ENCODE results near the gene SCN4B.

Gene SCN4B

DNA sequence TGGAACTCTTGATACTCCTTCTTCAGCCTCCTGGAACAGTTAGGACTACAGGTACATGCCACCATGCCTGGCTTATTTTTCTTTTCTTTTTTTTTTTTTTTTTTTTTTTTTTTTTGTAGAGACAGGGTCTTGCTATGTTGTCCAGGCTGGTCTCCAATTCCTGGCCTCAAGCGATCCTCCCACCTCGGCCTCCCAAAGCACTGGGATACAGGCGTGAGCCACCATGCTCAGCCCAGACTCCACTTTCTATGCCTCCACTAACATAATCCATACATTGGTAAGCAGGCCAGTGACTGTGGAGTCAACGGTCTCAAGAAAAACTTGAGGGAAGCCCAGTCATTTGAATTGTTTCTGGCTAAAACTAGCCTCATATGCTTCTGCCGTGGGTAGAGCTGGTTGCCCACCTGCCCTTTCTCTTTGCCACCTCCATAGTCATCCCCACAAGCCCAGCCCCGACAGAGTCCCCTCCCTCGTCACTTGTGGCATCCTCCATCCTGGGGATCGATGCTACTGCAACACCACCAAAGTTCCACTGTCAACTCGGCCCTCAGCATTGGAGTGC, 21.5 kb upstream of the SCN4B start:
- no peak for DNase-seq (ENCODE audit: low read depth, low spot score)

DNA sequence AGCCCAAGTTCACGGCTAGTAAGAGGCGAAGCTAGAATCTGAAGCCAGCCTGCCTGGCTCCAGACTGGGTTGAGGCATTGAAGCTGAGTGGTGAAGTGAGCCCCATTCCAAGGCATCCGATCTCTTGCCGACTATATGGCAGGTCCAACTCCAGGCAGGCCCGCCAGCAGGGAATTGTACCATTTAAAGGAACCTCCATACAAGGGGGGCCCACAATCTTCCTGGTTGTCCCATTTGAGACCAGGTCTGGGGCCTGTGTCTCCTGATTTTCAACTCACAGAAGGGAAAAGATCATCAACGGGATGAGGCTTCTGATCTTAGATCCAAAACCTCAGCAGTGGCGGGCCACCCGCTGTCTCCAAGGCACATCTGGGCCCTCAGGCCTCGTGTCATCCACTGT, 19.7 kb upstream of the SCN4B start:
- no peak for DNase-seq (ENCODE audit: low read depth, low spot score)

DNA sequence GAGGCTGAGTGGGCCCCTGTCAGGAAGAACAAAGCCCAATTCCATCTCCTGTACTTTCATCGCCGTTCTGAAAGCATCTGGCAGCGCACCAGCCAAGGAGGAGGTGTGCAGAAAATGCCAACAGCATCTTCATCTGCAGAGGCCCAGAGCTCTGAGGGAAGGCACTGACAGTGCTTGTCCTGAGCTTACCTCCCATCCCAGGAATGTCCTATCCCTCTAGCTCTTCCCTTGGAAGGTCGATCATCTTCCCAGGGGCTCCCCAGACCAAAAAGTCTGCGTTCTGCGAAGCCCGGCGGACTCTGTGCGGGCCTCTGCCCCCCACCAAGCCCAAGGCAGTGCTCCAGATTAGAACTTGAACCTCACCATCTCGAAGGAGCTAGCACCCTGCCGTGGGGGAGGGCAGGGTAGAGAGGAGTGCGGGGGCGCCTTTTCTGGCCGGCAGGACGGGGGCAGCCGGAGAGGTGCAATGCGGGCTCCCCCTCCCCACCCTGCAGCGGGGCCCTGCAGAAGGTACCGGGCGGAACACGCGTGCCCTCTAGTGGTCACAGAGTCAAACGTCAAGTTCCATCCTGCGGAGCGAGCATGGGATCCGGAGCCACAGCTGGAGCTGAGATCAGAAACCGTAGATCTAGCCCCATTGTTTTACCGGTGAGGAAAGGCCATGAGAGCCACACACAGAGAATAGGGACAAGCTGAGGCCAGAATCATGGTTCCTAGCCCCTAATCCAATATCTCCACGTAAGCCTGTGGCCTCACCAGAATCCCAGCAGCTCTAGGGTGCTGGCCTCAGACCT, 18.8 kb upstream of the SCN4B start:
- no peak for DNase-seq (ENCODE audit: low read depth, low spot score)

DNA sequence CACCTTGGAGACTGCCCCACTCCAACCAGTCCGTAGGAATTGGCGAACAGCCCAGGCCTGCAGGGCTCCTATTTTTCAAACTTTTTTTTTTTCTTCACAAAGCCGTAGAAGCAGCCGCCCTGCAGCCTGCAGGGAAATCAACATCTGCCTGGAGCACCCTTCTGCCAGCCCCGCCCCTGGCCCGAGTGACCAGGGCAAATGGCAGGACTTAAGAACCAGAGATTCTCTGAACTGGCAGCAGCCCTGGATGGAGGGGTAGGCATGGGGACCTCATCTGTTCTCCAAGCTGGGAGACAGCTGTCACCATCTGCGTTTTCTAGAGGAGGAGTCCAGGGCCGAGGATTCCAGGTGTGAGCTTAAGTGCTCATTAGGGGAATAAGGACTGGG, 18.3 kb upstream of the SCN4B start:
- DNase-seq (ENCODE audit: low read depth, low spot score): no peak

DNA sequence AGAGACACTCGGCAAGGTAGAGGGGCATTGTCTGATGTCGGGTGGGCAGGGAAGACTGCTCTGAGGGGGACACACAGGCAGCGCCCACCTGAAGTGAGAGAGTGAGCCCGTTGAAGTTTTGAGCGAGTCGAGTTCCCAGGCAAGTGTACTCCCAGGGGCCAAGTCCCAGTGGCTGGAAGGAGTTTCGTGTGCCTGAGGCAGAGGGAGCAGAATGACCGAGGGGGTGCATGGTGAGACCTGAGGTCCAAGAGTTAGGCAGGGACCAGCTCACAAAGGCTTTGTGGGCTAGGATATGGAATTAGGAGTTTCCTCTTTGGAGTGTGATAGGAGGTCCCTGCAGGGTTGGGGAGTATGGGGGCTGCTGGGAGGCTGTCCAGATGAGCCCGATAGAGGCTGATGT, 17.6 kb upstream of the SCN4B start:
- no peak for DNase-seq (ENCODE audit: low read depth, low spot score)

DNA sequence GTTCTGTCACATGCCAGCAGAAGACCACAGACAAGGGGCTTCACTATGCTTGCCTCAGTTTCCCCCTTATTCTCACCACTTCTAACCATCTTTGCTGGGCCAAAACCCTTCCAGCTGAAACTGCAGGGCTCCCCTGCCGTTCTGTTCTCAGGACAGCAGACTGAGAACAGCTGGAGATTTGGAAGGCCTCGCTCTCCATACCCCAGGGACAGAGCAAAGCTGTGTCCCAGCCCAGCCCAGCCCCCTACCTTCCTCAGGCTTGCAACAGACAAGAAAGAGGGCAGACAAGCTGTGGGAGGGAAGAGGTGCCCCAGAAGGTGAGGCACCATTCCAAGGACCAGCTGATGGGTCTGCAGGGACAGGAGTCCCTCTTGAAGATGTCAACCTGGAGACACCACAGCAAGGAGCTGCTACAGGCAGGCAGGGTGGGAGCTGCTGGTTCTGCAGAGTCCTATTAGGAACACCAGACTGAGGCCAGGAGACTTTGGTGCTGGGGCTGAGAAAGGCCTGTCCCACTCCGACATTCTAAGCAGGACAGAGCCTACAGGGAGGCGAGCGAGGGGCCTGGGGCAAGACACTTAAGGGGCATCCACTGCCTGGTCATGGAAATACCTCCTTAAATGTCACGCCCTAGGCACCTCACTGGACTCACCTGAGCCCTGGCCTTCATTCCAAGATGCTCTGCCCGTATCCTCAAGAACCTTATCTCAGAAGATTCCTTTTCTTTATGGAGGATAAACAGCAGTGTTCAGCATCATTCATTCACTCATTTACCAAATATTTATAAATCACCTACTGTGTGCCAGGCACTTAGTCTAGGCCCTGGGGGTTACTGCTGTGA, 16.9 kb upstream of the SCN4B start:
- DNase-seq (ENCODE audit: low read depth, low spot score): no peak

DNA sequence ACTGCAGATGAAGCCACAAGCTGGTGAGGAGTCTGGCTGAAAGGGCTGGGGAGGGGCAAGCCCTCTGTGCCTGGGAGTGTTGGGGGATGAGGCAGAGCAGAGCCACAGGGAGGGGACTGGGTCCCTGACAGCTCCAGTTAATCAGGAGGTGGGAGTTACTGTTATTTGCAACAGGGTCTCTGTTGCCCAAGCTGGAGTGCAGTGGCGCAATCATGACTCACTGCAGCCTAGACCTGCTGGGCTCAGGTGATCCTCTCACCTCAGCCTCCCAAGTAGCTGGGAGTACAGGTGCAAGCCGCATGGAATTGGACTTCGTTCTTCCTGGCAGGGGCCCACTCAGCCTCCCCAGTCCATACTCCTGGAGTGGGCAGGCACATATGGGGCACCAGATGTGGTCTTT, 16.1 kb upstream of the SCN4B start:
- DNase-seq (ENCODE audit: low read depth, low spot score): no peak

DNA sequence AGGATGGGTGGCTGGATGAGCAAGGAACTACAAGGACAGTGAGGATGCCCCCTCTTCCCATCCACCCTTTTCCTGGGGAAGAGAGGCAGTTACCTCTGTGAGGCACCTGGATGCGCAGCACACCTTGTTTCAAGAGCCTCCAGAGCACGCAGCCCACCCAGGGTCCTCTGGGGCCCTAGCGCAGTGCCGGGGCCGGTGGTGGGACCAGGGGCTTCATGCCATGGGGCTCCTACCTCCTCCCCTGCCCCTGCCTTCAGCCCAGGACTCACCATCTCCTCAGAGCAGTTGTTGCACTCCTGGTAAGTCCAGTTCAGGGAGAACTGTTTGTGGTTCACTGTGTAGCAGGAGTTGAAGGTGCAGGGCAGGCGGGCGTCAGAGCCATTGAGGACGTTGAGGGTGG, 15.7 kb upstream of the SCN4B start:
- no peak for DNase-seq (ENCODE audit: low read depth, low spot score)

DNA sequence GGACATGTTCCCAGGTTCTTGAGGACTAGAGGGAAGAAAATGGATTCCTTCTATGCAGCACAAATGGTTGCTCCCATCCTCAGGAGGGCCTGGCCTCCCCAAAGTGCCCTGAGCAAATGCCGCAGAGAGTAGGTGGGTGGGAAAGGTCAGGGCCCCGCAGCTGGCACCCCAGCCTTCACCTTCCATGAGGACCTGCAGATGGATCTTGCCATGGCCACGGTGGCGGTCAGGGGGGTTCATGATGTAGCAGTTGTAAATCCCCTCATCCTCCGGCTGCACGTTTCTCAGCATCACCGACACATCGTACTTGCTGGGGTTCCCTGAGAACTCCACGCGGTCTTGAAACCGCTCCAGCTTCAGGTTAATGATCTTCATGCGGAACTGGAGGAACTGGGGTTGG, 15.3 kb upstream of the SCN4B start:
- no peak for DNase-seq (ENCODE audit: low read depth, low spot score)

DNA sequence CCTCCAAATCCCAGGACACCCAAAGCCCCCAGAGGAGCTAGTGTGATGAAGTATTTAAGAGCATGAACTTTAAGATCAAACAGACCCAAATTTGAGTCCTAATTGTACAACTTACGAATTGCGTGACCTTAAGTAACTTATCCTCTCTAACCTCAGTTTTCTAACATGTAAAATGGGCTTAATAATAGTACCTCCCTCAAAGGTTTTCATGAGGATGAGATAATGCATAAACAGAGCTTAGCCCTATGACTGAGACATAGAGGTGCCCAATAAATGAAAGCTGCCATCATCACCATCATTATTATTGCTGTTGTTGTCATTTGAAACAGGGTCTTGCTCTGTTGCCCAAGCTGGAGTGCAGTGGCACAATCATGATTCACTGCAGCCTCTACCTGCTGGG, 14.6 kb upstream of the SCN4B start:
- DNase-seq (ENCODE audit: low read depth, low spot score): no peak

DNA sequence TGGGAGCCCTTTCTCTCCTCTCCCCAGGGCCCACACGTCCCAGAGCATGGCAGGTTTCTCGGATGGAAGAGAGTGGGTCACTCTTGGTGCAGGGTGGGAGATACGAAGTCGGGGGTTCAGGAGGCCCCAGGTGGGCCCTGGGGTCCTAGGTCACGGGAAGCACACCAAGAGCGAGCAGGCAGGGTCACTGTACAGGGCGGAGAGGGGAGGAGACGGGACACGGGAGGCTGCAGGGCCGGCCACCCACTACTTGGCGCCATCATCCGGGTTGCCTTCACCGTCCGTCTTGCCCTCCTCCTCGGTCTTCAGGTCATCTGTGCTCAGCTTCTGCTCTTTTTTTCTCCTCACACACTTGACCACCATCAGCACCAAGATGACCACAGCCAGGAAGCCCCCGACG, 14.0 kb upstream of the SCN4B start:
- no peak for DNase-seq (ENCODE audit: low read depth, low spot score)

DNA sequence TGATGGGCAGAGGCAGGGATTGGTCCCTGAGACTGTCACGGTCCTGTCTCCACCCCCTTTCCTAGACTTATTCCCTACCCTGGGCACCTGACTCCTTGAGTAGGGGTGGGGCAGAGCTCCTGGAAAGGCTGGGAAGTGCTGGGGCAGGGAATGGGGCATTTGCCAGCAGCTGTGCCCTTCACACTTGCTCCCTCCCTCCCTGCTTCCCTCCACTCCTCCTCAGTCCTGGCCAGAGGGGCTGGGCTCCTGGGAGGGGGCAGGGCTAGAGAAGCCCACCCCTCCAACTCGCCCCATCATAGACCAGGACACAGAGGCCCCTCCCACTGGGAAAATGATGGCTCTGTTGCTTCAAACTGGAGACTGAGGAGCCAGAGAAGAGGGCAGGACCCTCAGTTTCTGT, 12.3 kb upstream of the SCN4B start:
- DNase-seq (ENCODE audit: low read depth, low spot score): no peak

DNA sequence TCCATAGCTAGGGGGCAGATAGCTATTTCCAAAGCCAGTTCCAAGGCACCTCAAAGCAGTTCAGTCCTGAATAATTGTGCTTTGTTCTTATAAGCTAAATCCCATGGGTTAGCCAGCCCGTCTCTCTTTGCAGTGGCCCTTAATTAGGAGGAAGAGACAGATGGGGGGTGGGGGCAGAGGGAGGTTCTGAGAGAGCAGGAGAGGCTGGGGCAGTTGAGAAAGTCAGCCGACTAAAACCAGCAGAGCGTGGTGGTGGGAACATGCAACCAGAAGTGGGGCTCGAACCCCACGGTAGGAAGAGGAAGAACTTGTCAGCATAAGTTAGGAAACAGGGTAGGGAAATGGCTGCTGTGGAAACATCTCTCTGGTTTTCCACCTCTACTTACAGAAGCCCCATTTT, 10.9 kb upstream of the SCN4B start:
- DNase-seq (ENCODE audit: low read depth, low spot score): no peak

DNA sequence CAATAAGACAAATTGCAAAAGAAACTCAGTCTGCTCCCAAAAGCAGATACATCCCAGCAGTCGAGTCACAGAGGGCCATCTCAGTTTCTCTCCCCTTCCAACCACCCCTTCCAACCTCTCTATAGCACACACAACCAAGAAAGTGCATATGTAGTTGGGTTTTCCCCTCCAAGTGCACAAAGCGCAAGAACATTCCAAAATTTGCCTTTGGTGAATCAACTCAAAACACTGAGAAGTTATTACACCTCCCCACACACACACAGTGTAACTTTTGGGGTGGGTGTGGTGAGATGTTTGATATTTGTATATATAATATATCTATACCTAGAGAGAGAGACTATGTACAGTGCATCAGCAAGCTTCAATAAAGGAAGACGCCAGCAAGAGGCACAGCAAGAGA, 10.2 kb upstream of the SCN4B start:
- DNase-seq (ENCODE audit: low read depth, low spot score): no peak

DNA sequence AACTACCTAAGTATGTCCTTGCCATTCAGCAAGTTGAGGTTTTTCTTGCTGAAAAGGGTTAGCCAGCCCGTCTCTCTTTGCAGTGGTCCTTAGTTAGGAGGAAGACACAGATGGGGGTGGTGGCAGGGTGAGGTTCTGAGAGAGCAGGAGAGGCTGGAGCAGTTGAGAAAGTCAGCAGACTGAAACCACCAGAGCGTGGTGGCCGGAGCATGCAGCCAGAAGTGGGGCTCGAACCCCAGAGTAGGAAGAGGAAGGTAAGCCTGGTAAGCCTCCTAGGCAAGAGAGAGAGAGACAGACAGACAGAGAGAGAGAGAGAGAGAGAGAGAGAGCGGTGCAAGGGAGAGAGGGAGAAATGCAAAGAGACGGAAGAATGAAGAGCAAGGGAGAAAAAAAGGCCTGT, 9.2 kb upstream of the SCN4B start:
- DNase-seq (ENCODE audit: low read depth, low spot score): no peak

DNA sequence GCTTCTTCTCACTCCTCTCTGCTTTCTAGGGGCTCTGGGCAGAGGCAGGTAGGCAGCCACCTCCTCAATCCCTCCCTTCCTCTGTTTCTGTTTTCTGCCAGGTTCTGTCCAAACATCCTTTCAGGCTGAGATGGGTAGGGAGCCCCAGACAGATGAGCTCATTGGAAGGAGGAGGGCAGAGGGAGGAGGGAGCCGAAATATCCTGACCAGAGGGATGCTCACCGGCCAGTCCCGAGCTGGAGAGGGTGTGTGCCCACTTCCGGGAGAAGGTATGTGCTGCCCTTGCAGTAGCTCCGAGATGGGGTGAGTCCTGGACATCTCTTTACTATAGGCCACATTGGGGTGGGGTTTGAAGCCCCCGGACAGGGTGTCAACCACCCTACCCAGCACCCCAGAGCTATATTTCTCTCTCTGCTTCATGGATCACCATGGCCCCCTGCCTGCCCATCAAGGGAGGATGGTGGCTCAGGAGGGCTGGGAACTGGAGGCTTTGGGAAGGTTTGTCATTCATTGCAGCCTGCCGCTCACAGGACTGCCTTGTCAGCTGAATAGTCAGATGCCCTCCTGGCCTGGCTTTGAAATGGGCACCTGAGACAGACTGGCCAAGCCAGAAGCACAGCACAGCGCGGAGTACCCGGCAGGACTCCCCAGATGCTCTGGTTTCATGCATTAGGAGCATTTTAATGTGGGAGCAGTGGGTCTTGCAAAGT, 4.7 kb upstream of the SCN4B start:
- no peak for DNase-seq (ENCODE audit: low read depth, low spot score)

DNA sequence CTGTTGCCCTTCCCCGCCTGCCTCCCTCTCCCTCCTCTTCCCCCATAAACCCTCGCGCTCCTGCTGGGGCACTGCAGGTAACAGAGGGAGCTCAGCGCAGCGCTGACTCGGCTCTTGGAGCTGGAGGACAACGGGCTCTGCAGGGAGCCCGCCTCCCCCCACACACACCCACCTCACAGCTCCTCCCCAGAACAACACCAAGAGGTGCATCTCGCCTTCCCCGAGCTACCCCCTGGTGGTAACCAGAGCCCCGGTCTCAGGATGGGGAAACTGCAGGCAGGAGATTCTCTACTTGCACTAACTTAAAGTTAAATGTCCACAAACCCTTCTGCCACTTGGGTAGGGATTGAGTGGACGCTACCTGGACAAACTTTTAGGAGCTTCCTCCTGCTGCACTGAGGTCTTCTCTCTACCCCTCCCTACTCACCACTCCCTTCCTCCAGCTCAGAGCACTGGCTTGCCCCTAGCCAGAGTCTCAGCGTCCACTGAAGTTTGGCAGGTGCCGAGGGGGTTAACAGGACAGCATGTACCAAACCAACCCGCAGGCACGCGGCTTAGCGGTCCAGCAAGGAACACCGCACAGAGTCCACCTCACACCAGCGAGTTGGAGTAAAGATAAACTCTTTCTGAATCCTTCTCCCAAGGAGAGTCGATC, 4.0 kb upstream of the SCN4B start:
- DNase-seq (ENCODE audit: low read depth, low spot score): no peak

DNA sequence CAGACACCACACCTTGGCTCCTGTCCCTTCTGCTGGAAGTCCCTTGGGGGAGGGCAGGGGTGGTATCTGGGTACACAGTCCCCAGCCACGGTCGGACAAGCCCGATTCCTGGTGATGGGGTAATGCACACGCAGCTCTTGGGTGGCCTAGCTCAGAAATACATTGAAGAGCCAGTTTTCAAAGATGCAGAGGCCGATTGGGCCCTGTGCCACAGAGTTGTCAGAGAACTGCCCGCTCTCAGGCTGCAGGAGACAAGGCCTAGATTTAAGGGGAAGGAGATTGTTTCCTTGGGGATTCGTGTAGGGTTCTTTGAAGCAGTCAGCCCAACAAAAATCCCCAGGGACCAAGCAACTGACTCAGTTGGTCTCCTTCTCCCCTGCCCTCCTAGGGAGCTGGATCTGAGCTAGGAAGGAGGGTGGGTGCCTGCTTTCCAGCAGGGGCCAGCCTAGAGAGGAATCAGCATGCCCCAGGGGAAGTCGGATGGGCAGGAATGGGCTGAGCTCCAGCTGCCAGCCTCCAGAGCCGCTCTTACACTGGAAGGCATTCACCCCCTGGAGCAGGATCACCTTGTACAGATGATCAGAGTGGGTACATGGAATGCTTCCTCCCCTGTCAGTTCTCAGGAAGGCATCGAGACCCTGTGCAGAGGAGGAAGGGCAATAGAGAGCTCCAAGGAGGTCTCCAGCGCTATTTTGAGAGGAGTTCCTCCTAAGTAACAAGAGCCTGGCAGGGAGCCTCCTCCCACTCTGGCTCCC, 3.3 kb upstream of the SCN4B start:
- DNase-seq (ENCODE audit: low read depth, low spot score): no peak

DNA sequence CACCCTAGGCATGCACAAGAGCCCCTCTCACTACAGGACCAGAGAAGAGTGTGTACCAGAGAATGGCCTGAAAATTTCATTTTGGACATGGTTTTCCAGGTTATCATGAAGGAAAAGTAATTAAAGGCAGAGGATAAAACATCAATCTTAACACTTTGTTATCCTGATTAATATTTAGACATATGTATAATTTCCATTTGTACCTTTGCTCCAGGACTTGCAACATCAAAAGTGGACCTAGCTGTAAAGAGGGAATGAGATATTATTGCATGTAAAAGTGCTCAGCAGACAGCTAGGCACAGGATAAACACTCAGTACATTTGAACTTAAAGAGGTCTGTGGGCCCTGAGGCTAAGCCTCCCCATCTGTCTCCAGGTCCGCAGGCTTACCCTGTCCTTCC, 2.0 kb upstream of the SCN4B start:
- DNase-seq (ENCODE audit: low read depth, low spot score): no peak

DNA sequence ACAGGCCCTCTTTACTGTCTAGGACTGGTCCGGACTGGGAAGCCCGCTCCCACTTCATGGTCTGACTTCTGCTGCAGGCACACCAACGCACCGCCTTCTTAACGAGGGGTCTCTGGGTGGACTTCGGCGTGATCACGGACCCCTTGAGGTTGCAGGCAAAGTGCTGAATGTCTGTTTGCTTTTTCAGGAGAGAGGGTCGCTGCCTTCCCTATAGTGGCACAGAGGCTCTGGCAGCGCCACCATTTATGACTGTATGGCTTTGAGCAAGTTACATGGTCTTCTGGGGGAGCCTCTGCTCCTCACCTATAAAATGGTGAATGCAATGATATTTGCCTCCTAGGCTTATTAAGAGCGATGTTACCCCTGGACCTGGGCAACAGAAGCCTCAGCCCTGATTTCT, 1.4 kb upstream of the SCN4B start:
- no peak for DNase-seq (ENCODE audit: low read depth, low spot score)

DNA sequence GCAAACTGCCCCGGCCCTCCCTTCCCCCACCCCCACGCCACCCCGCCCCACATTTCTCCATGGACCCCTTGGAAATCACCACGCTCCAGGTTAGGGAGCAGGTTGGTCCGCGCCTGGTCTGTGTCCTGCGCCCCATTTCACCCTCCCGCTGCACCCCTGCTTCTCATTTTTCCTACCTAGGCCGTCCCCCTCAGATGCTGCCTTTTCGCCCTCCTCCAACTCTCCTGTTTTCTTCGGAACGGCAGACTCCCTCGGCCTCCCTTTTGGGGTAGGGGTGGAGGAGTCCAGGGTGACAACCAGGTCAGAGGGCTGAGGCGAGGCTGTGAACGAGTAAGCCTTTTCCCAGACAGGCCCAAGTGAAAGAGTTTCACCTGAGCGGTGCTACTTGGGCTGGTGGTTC, 893 bp upstream of the SCN4B start:
- DNase-seq (ENCODE audit: low read depth, low spot score): no peak
